Fibroblast of lung (primary cell): ENCODE measurements around the gene EFCAB6. TPM values are rescaled to one million over a fixed set of nuclear protein-coding genes. Genes with fewer than 3 reads are reported as not detected.

ENCODE experiments used
- DNase-seq, 2 donors: peaks; one replicate each; pipeline versions ENCODE4 v3.0.0 to v3.0.0-alpha.2; 2010; ENCODE audit warnings: low read depth in 2 of 2
- H2AFZ ChIP-seq: 2 replicates; pipeline ENCODE4 v1.5.1; 2012; ENCODE audit warnings: low read length, control low read depth, inconsistent platforms
- H3K27ac ChIP-seq: 2 replicates; pipeline ENCODE4 v1.5.1; 2011; ENCODE audit warnings: low read length, control low read depth; ENCODE audit not compliant: insufficient read depth
- H3K27me3 ChIP-seq: 2 replicates; pipeline ENCODE4 v1.5.1; 2011; ENCODE audit warnings: mild to moderate bottlenecking, low read length; ENCODE audit not compliant: control insufficient read depth, insufficient read depth
- H3K36me3 ChIP-seq: 2 replicates; pipeline ENCODE4 v1.5.1; 2011; ENCODE audit warnings: low read length; ENCODE audit not compliant: control insufficient read depth, insufficient read depth
- H3K4me1 ChIP-seq: 2 replicates; pipeline ENCODE4 v1.5.1; 2011; ENCODE audit warnings: low read length; ENCODE audit not compliant: control insufficient read depth, insufficient read depth; ENCODE audit errors: extremely low read depth
- H3K4me2 ChIP-seq: 2 replicates; pipeline ENCODE4 v1.5.1; 2011; ENCODE audit warnings: low read length, control low read depth; ENCODE audit not compliant: insufficient read depth; ENCODE audit errors: extremely low read depth
- H3K4me3 ChIP-seq, 4 experiments: fragments of 200-600 bp in 1 of 4; sonication (generic) in 1 of 4; replicated peaks in 1 of 4; 2 replicates each; pipeline ENCODE4 v1.5.1; 2011 to 2016; ENCODE audit warnings: low read length in 4 of 4, low read depth in 3 of 4, mild to moderate bottlenecking in 3 of 4, control low read depth in 2 of 4, inconsistent platforms in 1 of 4, mixed read lengths in 1 of 4; ENCODE audit not compliant: insufficient read depth in 1 of 4; ENCODE audit errors: control extremely low read depth in 1 of 4
- H3K79me2 ChIP-seq: 2 replicates; pipeline ENCODE4 v1.5.1; 2012; ENCODE audit warnings: mild to moderate bottlenecking, low read length, inconsistent platforms; ENCODE audit not compliant: control insufficient read depth, insufficient read depth
- H3K9ac ChIP-seq: 2 replicates; pipeline ENCODE4 v1.5.1; 2011; ENCODE audit warnings: mild to moderate bottlenecking, low read length, control low read depth; ENCODE audit not compliant: insufficient read depth
- H3K9me3 ChIP-seq: 2 replicates; pipeline ENCODE4 v1.5.1; 2012; ENCODE audit warnings: low read depth, low read length; ENCODE audit not compliant: control insufficient read depth, insufficient read depth
- H4K20me1 ChIP-seq: 2 replicates; pipeline ENCODE4 v1.5.1; 2011; ENCODE audit warnings: low read length; ENCODE audit not compliant: control insufficient read depth, insufficient read depth; ENCODE audit errors: extremely low read depth
- EZH2 ChIP-seq: IDR thresholded peaks from 2 replicates; pipeline ENCODE4 v1.5.1; 2012; ENCODE audit warnings: low read length, control low read depth, mild to moderate bottlenecking; ENCODE audit errors: missing control alignments
- polyA plus RNA-seq, 2 donors: library from polyadenylated mRNA; depleted of rRNA in 1 of 2; stranded (reverse) in 1 of 2; unstranded in 1 of 2; fragments of >200 nt; gene quantifications; 2 replicates each; pipeline ENCODE4 v1.2.1, GENCODE V29; 2011 to 2012; ENCODE audit warnings: missing spikeins in 1 of 2
- total RNA-seq: library from RNA; depleted of rRNA; stranded (reverse); fragments of >200 nt; gene quantifications from 2 replicates; pipeline ENCODE4 v1.2.1, GENCODE V29; 2014
- TF ChIP-seq, protein P1 (sequence below), 2 donors: IDR thresholded peaks in 1 of 2; conservative IDR thresholded peaks in 1 of 2; 1 replicate in 1 of 2; 2 replicates in 1 of 2; pipeline ENCODE4 v1.5.1; 2011 to 2012; ENCODE audit warnings: low read length in 2 of 2, control low read depth in 1 of 2, inconsistent platforms in 1 of 2, low read depth in 1 of 2, mild to moderate bottlenecking in 1 of 2

Gene EFCAB6
- total and polyA plus RNA-seq, 2 donors (not counting 1 experiment from before 2014, with no cell fraction given), result 1.0 to 1.5 TPM

GRCh38 chr22:43841742-43842141 lies 29.6 kb upstream of the EFCAB6 start:
- H3K9ac ChIP-seq, result no peak overlapping the region
- H3K27me3 ChIP-seq, result peaks cover 2% of the 10 kb centered on the region
- H2AFZ ChIP-seq, result no peak overlapping the region
- H3K27ac ChIP-seq, result no peak overlapping the region
- H3K36me3 ChIP-seq, result no peaks in the 10 kb centered on the region
- no peaks in the 10 kb centered on the region for H4K20me1 ChIP-seq
- no peak for DNase-seq
- H3K79me2 ChIP-seq, result no peaks in the 10 kb centered on the region
- H3K4me3 ChIP-seq, result no peak overlapping the region
- no peaks in the 10 kb centered on the region for H3K9me3 ChIP-seq
- H3K4me2 ChIP-seq, result no peak overlapping the region
- no peak for TF ChIP-seq EZH2
- TF ChIP-seq, protein P1, sequence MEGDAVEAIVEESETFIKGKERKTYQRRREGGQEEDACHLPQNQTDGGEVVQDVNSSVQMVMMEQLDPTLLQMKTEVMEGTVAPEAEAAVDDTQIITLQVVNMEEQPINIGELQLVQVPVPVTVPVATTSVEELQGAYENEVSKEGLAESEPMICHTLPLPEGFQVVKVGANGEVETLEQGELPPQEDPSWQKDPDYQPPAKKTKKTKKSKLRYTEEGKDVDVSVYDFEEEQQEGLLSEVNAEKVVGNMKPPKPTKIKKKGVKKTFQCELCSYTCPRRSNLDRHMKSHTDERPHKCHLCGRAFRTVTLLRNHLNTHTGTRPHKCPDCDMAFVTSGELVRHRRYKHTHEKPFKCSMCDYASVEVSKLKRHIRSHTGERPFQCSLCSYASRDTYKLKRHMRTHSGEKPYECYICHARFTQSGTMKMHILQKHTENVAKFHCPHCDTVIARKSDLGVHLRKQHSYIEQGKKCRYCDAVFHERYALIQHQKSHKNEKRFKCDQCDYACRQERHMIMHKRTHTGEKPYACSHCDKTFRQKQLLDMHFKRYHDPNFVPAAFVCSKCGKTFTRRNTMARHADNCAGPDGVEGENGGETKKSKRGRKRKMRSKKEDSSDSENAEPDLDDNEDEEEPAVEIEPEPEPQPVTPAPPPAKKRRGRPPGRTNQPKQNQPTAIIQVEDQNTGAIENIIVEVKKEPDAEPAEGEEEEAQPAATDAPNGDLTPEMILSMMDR (conservative IDR thresholded peaks at IDR 0.05 in 1 of 2, IDR thresholded peaks at IDR 0.05 in 1 of 2; ENCODE audit: low read depth in 1 of 2, low read length in 2 of 2), result no peak
- H3K4me1 ChIP-seq, result no peaks in the 10 kb centered on the region

DNA sequence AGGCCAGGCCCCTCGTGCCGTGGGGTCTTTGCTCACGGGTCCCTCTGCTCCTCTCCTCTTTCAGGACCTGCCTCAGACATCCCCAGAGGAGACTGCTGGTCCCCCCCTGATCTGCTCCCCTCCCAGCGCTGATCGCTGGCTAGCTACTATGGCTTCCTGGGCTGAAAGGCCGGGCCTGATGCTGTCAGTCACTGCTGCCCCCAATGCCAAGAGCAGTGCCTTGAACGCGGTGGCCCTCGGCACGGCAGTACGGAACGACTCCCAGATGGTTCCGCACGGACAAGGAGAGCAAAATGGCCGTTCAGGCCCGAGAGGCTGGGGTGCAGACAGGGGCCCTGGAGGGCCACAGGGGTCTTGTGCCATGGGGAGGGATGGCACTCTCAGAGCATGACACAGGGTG lies 28.7 kb upstream of the EFCAB6 start:
- Histone ChIP-seq H3K36me3 (no peaks in the 10 kb centered on the region), H3K4me1 (no peaks in the 10 kb centered on the region), H3K9ac (no peak overlapping the region), H3K9me3 (no peaks in the 10 kb centered on the region), H2AFZ (no peak overlapping the region), H3K4me2 (no peak overlapping the region), H4K20me1 (no peaks in the 10 kb centered on the region), H3K79me2 (no peaks in the 10 kb centered on the region), H3K27ac (no peak overlapping the region), H3K27me3 (no peaks in the 10 kb centered on the region), H3K4me3 (no peak overlapping the region)
- DNase-seq, result no peak
- TF ChIP-seq, protein P1 (conservative IDR thresholded peaks at IDR 0.05 in 1 of 2, IDR thresholded peaks at IDR 0.05 in 1 of 2; ENCODE audit: low read depth in 1 of 2, low read length in 2 of 2), result no peak
- TF ChIP-seq EZH2, result no peak

DNA sequence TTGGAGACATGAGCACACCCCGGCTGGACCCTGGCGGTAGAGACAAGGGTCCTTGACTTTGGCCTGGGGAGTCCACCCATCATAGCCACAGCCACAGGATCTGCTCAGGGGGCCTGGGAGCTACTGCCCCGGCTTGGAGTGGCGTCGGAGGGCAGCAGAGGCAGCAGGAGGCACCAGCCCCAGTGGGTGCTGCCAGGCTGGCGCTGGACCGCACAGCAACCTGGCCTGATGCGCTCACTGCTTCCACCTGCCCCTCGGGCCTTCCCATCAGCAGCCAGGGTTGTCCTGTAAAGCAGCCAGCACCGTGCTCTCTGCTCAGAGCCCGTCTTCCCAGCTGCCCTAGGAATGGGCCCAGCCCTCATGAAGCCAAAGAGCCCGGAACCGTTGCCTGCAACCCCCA lies 28.3 kb upstream of the EFCAB6 start:
- Histone ChIP-seq H4K20me1 (no peaks in the 10 kb centered on the region), H3K27ac (no peak overlapping the region), H3K79me2 (no peaks in the 10 kb centered on the region), H3K4me2 (no peak overlapping the region), H3K36me3 (no peaks in the 10 kb centered on the region), H2AFZ (no peak overlapping the region), H3K27me3 (no peaks in the 10 kb centered on the region), H3K9ac (no peak overlapping the region), H3K4me3 (no peak overlapping the region), H3K9me3 (no peaks in the 10 kb centered on the region), H3K4me1 (no peaks in the 10 kb centered on the region)
- no peak for DNase-seq
- TF ChIP-seq, protein P1 (conservative IDR thresholded peaks at IDR 0.05 in 1 of 2, IDR thresholded peaks at IDR 0.05 in 1 of 2; ENCODE audit: low read depth in 1 of 2, low read length in 2 of 2), result no peak
- TF ChIP-seq EZH2, result no peak
